Endothelial cell of umbilical vein (primary cell): ENCODE data around the gene UBE2E3. TPM values are rescaled to one million over a fixed set of nuclear protein-coding genes. Genes with fewer than 3 reads are reported as not detected.

Experiments used
- BruUV-seq: library from RNA; stranded (reverse); fragments of 400-500 nt; replicated peaks from 2 replicates; lab custom pipeline; 2021; lab: Mats Ljungman, UMichigan
- CTCF ChIA-PET: fragments of 300-600, 350-600 bp; sonication (Branson Sonifier 250); formaldehyde crosslinking; loops from one replicate; lab custom pipeline; 2021; ENCODE audit warnings: antibody characterized with exemption, inconsistent platforms; lab: Charles Lee
- POLR2A ChIA-PET: fragments of 300-600, 350-600 bp; sonication (Branson Sonifier 250); formaldehyde crosslinking; loops from one replicate; lab custom pipeline; 2021; ENCODE audit warnings: antibody characterized with exemption, inconsistent platforms; lab: Charles Lee
- DNase-seq: peaks from one replicate; pipeline ENCODE4 v3.0.0-alpha.2; 2011; ENCODE audit warnings: low read depth, low spot score
- FAIRE-seq: peaks from 2 replicates; lab custom pipeline; 2011; peaks lifted over from hg19 to GRCh38; lab: Jason Lieb, UNC
- H2AFZ ChIP-seq: 2 replicates; pipeline ENCODE4 v1.6.0; 2012; ENCODE audit warnings: low read depth, low read length, control low read depth, inconsistent platforms
- H3K27ac ChIP-seq: 2 replicates; pipeline ENCODE4 v1.5.1; 2011; ENCODE audit warnings: low read depth, mild to moderate bottlenecking, control low read depth, low read length, moderate library complexity; ENCODE audit not compliant: insufficient read depth
- H3K27me3 ChIP-seq, 2 experiments: 2 replicates each; pipeline versions ENCODE4 v1.6.0 to v1.6.1; 2011; ENCODE audit warnings: low read length in 2 of 2, mixed read lengths in 1 of 2; ENCODE audit not compliant: control insufficient read depth in 2 of 2, insufficient read depth in 2 of 2
- H3K36me3 ChIP-seq, 2 experiments: 2 replicates in 1 of 2; 3 replicates in 1 of 2; pipeline ENCODE4 v1.5.1; 2011; ENCODE audit warnings: low read length in 2 of 2, mild to moderate bottlenecking in 1 of 2, moderate library complexity in 1 of 2; ENCODE audit not compliant: control insufficient read depth in 2 of 2, insufficient read depth in 2 of 2; ENCODE audit errors: extremely low read depth in 1 of 2
- H3K4me1 ChIP-seq: 3 replicates; pipeline ENCODE4 v1.5.1; 2011; ENCODE audit warnings: mild to moderate bottlenecking, low read length; ENCODE audit not compliant: control insufficient read depth, insufficient read depth; ENCODE audit errors: extremely low read depth
- H3K4me2 ChIP-seq: 2 replicates; pipeline ENCODE4 v1.6.1; 2011; ENCODE audit warnings: low read length, control low read depth, mixed read lengths; ENCODE audit not compliant: insufficient read depth
- H3K4me3 ChIP-seq, 3 experiments: fragments of 200-600 bp in 1 of 3; sonication (generic), shearing (Covaris generic) in 1 of 3; replicated peaks in 1 of 3; 2 replicates each; pipeline ENCODE4 v1.5.1; 2011 to 2016; ENCODE audit warnings: control low read depth in 3 of 3, low read length in 3 of 3, mild to moderate bottlenecking in 2 of 3, inconsistent platforms in 1 of 3, low read depth in 1 of 3, moderate library complexity in 1 of 3; ENCODE audit not compliant: insufficient read depth in 1 of 3
- H3K79me2 ChIP-seq: 2 replicates; pipeline ENCODE4 v1.6.0; 2012; ENCODE audit warnings: low read length, inconsistent platforms; ENCODE audit not compliant: control insufficient read depth, insufficient read depth
- H3K9ac ChIP-seq: replicated peaks from 2 replicates; pipeline ENCODE3; 2011; ENCODE audit warnings: low read length, control low read depth; ENCODE audit not compliant: insufficient read depth; ENCODE audit errors: extremely low read depth
- H3K9me1 ChIP-seq: replicated peaks from 3 replicates; pipeline ENCODE4 v1.6.0; 2011; ENCODE audit warnings: mild to moderate bottlenecking, low read length; ENCODE audit not compliant: control insufficient read depth, insufficient read depth; ENCODE audit errors: extremely low read depth
- H3K9me3 ChIP-seq: replicated peaks from 2 replicates; pipeline ENCODE4 v1.5.1; 2012; ENCODE audit warnings: low read length, inconsistent platforms; ENCODE audit not compliant: control insufficient read depth, insufficient read depth
- H4K20me1 ChIP-seq: replicated peaks from 2 replicates; pipeline ENCODE3; 2011; ENCODE audit warnings: mild to moderate bottlenecking, low read length; ENCODE audit not compliant: control insufficient read depth, insufficient read depth; ENCODE audit errors: extremely low read depth
- EZH2 ChIP-seq: IDR thresholded peaks from 2 replicates; pipeline ENCODE4 v1.6.1; 2012; ENCODE audit warnings: borderline replicate concordance, low read depth, mild to moderate bottlenecking, moderate library complexity, low read length, inconsistent platforms; ENCODE audit not compliant: severe bottlenecking
- FOS ChIP-seq: IDR thresholded peaks from 2 replicates; pipeline ENCODE4 v1.6.1; 2011; ENCODE audit warnings: mild to moderate bottlenecking, low read length, moderate library complexity, borderline replicate concordance; ENCODE audit not compliant: insufficient read depth
- GATA2 ChIP-seq: IDR thresholded peaks from 2 replicates; pipeline ENCODE4 v1.7.0; 2011; ENCODE audit warnings: low read depth, mild to moderate bottlenecking, moderate library complexity, mixed read lengths, low read length; ENCODE audit not compliant: insufficient read length, insufficient read depth
- JUN ChIP-seq: IDR thresholded peaks from 2 replicates; pipeline ENCODE4 v1.6.1; 2011; ENCODE audit warnings: borderline replicate concordance, low read depth; ENCODE audit not compliant: insufficient read length, insufficient read depth
- MYC ChIP-seq: IDR thresholded peaks from one replicate; pipeline ENCODE4 v1.6.1; 2011; ENCODE audit warnings: mild to moderate bottlenecking, low read depth, low read length
- POLR2A ChIP-seq: IDR thresholded peaks from 2 replicates; pipeline ENCODE4 v1.6.1; 2012; ENCODE audit warnings: low read depth, mild to moderate bottlenecking, control low read depth, low read length
- POLR2AphosphoS5 ChIP-seq: IDR thresholded peaks from 2 replicates; pipeline ENCODE4 v1.6.1; 2012; ENCODE audit warnings: low read depth, mild to moderate bottlenecking, control low read depth, low read length, moderate library complexity; ENCODE audit not compliant: insufficient read depth
- dilution Hi-C: fragments of 300-500 bp; cut with MboI; formaldehyde crosslinking; loops from one replicate; pipeline ENCODE4 v1.15.0; 2019; ENCODE audit warnings: low sequenced_read_pairs; ENCODE audit not compliant: extremely low pct_ligation_motif_present
- intact Hi-C: fragments of 100-400 bp; cut with micrococcal nuclease; formaldehyde crosslinking; loops from one replicate; pipeline ENCODE4 v1.10.0; 2022
- polyA plus RNA-seq, 4 experiments: library from polyadenylated mRNA; depleted of rRNA in 3 of 4; stranded (reverse) in 3 of 4; unstranded in 1 of 4; fragments of >200 nt; gene quantifications; 2 replicates each; pipeline versions ENCODE4 v1.2.1 to v1.2.3, GENCODE V29; 2011 to 2012; ENCODE audit warnings: missing spikeins in 1 of 4
- total RNA-seq: library from RNA; stranded (reverse); gene quantifications from 2 replicates; pipeline ENCODE4 v1.2.3, GENCODE V29; 2021
- TF ChIP-seq, protein P1 (sequence below), 2 donors: IDR thresholded peaks; 1 replicate in 1 of 2; 2 replicates in 1 of 2; pipeline ENCODE4 v1.5.1; 2011; ENCODE audit warnings: low read length in 2 of 2, mild to moderate bottlenecking in 2 of 2, moderate library complexity in 2 of 2, control low read depth in 1 of 2, inconsistent platforms in 1 of 2, low read depth in 1 of 2; ENCODE audit not compliant: insufficient read depth in 1 of 2; ENCODE audit errors: extremely low read depth in 1 of 2
- TF ChIP-seq, protein P2 (sequence below): IDR thresholded peaks from 2 replicates; pipeline ENCODE4 v1.6.1; 2011; ENCODE audit not compliant: insufficient read depth, insufficient read length

The UBE2E3 gene
- total and polyA plus RNA-seq, 2 donors (not counting 3 experiments of a cell fraction or from before 2014, with no cell fraction given), result 81.5 to 107 TPM

DNA sequence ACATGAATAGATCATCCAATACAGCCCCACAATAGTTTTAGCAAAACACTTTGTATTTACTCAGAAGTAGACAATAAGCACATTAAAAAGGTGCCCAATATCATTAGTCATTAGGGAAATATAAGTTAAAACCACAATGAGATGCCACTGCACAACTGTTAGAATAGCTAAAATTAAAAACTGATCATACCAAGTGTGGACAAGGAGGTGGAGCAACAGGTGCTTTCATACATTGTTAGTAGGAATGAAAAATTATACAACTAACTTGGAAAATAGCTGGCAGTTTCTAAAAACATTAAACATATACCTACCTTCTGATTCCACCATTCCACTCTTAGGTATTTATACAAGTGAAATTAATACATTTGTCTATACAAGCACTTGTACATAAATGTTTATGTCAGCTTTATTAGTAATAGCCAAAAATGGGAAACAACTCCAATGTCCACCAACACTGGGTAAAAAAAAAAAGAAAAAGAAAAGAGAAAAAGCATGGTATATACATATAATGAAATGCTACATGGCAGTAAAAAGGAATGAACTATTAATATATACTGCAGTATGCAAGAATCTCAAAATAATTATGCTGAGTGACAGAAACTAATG lies 27.6 kb upstream of the UBE2E3 start:
- DNase-seq (no peak), FAIRE-seq (no peak)
- peaks cover 2 to 7% of the 10 kb centered on the region in 2 experiments for H3K27me3 ChIP-seq
- no peak overlapping the region for H2AFZ ChIP-seq
- H3K9me1 ChIP-seq, result no peaks in the 10 kb centered on the region
- no peaks in the 10 kb centered on the region for H3K36me3 ChIP-seq
- H3K27ac ChIP-seq, result no peak overlapping the region
- H3K4me2 ChIP-seq, result no peak overlapping the region
- no peaks in the 10 kb centered on the region for H3K9me3 ChIP-seq
- dilution Hi-C loops (no loop called here), intact Hi-C loops (no loop called here)
- no peaks in the 10 kb centered on the region for H4K20me1 ChIP-seq
- no TSS peak for BruUV-seq
- no peaks in the 10 kb centered on the region for H3K4me1 ChIP-seq
- H3K9ac ChIP-seq, result no peak overlapping the region
- no peak overlapping the region for H3K4me3 ChIP-seq
- H3K79me2 ChIP-seq, result no peaks in the 10 kb centered on the region
- POLR2A ChIA-PET, result no interaction called here
- TF ChIP-seq MYC (no peak), FOS (no peak), JUN (no peak), POLR2AphosphoS5 (no peak), GATA2 (no peak), POLR2A (no peak), EZH2 (no peak)
- TF ChIP-seq, protein P1, sequence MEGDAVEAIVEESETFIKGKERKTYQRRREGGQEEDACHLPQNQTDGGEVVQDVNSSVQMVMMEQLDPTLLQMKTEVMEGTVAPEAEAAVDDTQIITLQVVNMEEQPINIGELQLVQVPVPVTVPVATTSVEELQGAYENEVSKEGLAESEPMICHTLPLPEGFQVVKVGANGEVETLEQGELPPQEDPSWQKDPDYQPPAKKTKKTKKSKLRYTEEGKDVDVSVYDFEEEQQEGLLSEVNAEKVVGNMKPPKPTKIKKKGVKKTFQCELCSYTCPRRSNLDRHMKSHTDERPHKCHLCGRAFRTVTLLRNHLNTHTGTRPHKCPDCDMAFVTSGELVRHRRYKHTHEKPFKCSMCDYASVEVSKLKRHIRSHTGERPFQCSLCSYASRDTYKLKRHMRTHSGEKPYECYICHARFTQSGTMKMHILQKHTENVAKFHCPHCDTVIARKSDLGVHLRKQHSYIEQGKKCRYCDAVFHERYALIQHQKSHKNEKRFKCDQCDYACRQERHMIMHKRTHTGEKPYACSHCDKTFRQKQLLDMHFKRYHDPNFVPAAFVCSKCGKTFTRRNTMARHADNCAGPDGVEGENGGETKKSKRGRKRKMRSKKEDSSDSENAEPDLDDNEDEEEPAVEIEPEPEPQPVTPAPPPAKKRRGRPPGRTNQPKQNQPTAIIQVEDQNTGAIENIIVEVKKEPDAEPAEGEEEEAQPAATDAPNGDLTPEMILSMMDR (IDR thresholded peaks at IDR 0.05; ENCODE audit: extremely low read depth in 1 of 2, insufficient read depth in 1 of 2, low read depth in 1 of 2, low read length in 2 of 2), result no peak
- TF ChIP-seq, protein P2, sequence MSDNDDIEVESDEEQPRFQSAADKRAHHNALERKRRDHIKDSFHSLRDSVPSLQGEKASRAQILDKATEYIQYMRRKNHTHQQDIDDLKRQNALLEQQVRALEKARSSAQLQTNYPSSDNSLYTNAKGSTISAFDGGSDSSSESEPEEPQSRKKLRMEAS, result no peak
- CTCF ChIA-PET, result no interaction called here
